Mucosa of gallbladder (tissue), 1 donor: ENCODE results near the gene COX11. TPM values are rescaled to one million over a fixed set of nuclear protein-coding genes. Genes with fewer than 3 reads are reported as not detected.

ENCODE experiments used
- DNase-seq: peaks from one replicate; pipeline ENCODE4 v3.0.0-alpha.2; 2020; ENCODE audit warnings: low spot score
- total RNA-seq: library from RNA; stranded (reverse); gene quantifications from one replicate; pipeline ENCODE4 v1.2.1, GENCODE V29; 2021
- donor health status: DM: no; HTN: no; CAD: no.

Gene COX11
- total RNA-seq, 1 donor from 2014 or later, result 60.8 TPM

DNA sequence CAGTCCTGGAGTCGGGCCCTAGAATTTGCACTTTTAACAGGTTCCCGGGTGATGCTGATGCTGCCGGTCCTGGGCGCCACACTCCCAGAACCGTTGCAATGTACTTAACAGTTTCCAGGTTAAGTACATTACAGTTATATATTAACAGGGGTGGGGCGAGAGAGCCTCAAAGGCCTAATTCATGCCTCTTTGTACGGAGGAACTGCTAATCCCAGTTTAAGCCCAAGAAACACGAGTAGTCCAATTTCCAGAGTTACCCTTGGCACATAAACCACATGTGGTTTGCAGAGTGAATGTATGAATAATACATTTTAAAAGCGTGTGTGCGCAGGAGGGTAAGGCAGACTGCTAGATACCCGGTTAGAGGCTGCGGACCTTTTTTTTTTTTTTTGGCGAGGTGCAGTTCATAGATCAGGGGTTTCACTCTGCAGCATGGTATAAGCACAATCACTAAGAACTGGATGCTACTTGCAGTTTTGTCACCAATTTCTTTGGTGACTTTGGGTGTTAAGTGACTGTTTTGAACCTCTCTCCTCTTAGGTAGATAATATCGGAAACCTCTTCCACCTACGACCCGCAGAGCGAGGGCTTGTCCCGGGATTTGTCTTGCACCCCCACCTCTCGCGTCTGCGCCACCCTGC is 713 bp downstream of the COX11 start:
- no peak for DNase-seq

DNA sequence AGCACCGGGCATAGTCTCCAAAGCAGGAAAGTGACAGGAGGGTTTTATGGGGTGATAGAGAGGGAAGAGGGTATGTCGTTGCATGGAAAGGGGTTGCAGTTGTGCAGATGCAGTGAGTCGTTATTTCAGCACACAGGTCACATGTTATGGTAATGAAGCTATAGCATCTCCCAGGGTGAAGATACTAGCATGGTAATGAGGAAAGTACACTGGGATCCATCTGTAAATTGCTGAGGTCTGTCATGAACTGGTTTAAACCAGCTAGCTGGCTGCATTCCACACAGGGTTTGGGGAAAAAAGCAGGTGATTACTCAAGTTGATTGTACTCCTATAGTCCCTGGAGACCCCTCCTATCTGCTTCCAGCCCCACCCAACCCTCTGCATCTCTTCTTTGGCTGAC is 11.7 kb downstream of the COX11 start:
- no peak for DNase-seq

- DNase-seq, result no peak
These were observed 17.2 kb downstream of the COX11 start for GRCh38 chr17:54951286-54951685.

GRCh38 chr17:54950116-54950515 is 18.3 kb downstream of the COX11 start:
- no peak for DNase-seq

- DNase-seq, result no peak
These were observed 20.1 kb downstream of the COX11 start for GRCh38 chr17:54948380-54948779.

GRCh38 chr17:54947396-54947795 is 21.1 kb downstream of the COX11 start:
- DNase-seq, result no peak

- no peak for DNase-seq
These were observed 22.8 kb downstream of the COX11 start for GRCh38 chr17:54945671-54946070.

DNA sequence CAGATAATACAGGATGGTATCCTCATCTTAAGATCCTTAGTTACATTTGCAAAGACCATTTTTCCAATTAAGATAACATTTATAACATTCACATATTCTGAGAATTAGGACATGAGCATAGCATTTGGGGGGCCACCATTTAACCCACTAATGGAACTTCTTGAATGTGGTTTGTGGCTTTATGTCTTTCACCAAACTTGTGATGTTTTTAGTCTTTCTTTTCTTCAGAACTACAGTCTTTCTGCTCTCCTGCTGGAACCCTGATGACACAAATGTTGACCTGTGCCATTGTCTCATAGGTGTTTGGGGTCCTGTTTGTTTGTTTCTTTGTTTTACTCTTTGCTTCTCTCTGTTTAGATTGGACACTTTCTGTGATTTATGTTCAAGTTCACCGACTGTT is 23.2 kb downstream of the COX11 start:
- no peak for DNase-seq

- DNase-seq, result no peak
These were observed 23.7 kb downstream of the COX11 start for GRCh38 chr17:54944796-54945195.

DNA sequence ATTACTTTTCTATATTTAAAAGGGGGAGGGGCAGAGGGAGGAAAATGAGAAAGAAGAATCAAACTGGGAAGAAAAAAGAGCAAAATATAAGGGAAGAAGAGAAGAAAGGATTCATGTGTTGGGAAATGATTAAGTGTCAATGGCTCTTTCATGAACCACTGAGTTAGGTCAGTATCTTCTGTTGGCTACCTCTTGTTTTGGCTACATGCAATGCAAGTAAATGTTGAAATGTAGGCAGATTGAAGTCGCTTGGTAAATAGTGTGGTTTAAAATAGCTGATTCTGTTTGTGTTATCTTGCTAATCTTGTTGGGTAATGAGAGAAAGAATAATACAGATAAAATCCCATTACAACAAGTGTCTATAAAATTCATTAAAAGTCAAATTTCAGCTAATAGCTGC is 27.2 kb downstream of the COX11 start:
- no peak for DNase-seq

- DNase-seq, result no peak
These were observed 31.0 kb downstream of the COX11 start for GRCh38 chr17:54937426-54937825.

DNA sequence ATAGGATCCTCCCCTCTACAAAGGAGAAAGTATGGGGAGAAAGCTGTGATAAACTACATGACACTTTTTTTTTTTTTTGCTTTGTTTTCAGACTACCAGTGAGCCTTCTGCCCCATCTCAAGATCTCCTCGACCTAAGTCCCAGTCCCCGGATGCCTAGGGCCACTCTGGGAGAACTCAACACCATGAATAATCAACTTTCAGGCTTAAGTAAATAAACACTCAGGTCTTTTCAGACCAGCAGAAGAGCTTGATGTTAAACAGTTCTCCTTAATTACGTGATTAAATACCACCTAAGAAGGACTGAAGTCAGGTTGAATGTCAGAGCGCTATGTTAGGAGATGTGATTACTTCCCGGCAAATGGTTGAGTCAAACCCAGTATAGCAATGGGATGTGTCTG is 31.4 kb downstream of the COX11 start:
- no peak for DNase-seq

DNA sequence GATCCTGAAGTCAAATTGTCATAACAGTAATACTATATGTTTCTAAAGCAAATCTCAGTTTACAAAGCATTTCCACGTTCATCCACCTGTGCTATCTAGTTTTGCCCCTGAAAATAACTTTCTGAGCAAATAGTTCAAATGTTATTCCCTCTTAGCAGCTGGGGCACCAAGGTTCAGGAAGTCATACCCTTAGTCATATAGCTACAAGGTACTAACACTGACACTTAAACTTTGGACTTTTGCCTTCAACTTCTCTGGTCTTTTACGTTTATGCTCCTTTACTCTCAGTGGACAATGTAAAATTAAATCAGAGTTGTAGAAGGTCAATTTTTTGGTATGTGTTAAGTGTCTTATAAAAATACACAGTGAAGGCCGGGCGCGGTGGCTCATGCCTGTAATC is 33.0 kb downstream of the COX11 start:
- DNase-seq, result no peak

GRCh38 chr17:54933921-54934320 is 34.5 kb downstream of the COX11 start:
- DNase-seq, result no peak

- no peak for DNase-seq
These were observed 35.7 kb downstream of the COX11 start for GRCh38 chr17:54932711-54933110.

DNA sequence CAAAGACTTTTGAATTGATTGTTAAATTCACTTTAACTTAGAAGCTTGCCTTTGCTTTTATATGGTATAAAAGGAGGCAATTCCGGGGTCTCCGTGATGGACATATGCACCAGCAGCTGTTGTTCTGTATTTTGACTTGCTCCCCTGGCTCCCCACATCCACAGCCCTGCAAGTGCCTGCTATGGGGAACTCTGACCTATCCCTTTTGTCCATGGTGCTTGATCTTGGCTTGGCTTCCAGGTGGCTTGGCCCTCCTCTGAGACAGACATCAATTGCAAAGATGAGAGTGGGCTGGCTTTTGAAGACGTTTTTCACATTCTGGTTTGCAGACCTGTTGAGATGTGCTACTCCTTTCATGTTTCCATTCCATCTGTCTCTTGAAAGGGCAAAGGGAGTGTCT is 40.9 kb downstream of the COX11 start:
- no peak for DNase-seq

DNA sequence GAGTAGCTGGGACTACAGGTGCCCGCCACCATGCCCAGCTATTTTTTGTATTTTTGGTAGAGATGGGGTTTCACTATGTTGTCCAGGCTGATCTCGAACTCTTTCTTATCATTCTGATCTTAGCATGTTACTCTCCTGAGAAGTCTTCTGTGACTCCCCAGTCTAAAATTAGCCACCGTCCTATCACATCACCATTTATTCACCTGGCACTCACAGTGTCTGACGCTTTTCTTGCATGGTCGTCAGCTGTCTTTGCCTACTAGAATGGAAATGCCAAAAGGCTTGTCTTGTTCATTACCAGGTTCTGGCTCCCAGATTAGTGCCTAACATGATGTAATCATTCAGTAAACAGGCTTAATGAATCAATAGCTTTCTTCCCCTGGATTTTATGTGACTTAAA is 44.0 kb downstream of the COX11 start:
- no peak for DNase-seq

DNA sequence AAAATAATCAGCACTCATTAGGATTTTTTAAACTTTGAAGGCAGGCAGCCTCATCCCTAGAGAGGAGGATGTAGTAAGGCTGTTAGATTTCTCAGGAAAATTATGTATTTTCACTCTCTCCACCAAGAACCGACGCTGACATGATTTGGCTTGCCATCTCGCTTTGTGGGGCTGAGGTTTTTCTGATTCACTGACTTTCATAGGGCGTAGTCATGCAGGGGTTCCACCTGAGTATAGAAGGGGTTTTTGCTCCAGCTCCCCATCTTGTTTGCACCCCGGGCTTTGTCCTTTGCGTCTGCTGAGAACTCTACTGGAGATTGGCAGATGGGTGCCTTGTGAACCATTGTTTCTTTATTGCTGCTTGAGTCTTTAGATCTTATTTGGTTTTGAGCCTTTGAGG is 47.6 kb downstream of the COX11 start:
- no peak for DNase-seq

DNA sequence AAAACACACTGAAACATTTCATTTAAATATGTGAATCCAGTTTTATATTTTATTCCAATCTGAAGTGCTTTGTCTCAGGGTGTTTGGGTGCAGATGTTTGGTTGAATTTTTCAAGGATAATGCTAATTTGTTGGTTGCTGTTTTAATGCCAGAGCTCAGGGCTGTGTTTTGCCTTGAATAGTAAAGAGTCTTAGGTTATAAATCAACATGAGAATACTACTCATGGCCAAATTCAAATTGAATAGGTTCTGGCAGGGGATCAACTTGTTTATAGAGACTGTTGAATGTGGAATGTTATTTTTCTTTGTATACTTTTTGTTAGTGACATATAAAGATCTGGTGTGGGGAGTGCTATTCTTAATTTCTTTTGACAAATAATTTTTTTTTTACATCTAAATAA is 49.0 kb downstream of the COX11 start:
- DNase-seq, result no peak

- no peak for DNase-seq
These were observed 51.7 kb downstream of the COX11 start for GRCh38 chr17:54916721-54917120.
